Measurements from ENCODE around the gene SPTB. TPM values are rescaled to one million over a fixed set of nuclear protein-coding genes. Genes with fewer than 3 reads are reported as not detected.
A peak's percentile ranks its signal among the peaks of the same experiment; 100 is the strongest.

The SPTB gene
- total RNA-seq, 1 donor from 2014 or later, result not detected

- FAIRE-seq (no peak), DNase-seq (ENCODE audit: low read depth) (no peak)
- Histone ChIP-seq H3K36me3 (ENCODE audit: control insufficient read depth, insufficient read depth, low read length) (no peaks in the 10 kb centered on the region), H3K27me3 (ENCODE audit: control insufficient read depth, insufficient read depth, low read length) (peaks cover 12% of the 10 kb centered on the region), H3K4me3 (ENCODE audit: low read depth, low read length) (no peak overlapping the region)
- TF ChIP-seq, protein P1, sequence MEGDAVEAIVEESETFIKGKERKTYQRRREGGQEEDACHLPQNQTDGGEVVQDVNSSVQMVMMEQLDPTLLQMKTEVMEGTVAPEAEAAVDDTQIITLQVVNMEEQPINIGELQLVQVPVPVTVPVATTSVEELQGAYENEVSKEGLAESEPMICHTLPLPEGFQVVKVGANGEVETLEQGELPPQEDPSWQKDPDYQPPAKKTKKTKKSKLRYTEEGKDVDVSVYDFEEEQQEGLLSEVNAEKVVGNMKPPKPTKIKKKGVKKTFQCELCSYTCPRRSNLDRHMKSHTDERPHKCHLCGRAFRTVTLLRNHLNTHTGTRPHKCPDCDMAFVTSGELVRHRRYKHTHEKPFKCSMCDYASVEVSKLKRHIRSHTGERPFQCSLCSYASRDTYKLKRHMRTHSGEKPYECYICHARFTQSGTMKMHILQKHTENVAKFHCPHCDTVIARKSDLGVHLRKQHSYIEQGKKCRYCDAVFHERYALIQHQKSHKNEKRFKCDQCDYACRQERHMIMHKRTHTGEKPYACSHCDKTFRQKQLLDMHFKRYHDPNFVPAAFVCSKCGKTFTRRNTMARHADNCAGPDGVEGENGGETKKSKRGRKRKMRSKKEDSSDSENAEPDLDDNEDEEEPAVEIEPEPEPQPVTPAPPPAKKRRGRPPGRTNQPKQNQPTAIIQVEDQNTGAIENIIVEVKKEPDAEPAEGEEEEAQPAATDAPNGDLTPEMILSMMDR (IDR thresholded peaks at IDR 0.05; ENCODE audit: insufficient read depth, low read length, severe bottlenecking), result no peak
Measured at GRCh38 chr14:64825006-64825405, 54.7 kb downstream of the SPTB start.

GRCh38 chr14:64824471-64824870, 55.2 kb downstream of the SPTB start:
- DNase-seq (ENCODE audit: low read depth) (no peak), FAIRE-seq (no peak)
- TF ChIP-seq, protein P1 (IDR thresholded peaks at IDR 0.05; ENCODE audit: insufficient read depth, low read length, severe bottlenecking), result no peak
- peaks cover 11% of the 10 kb centered on the region for H3K27me3 ChIP-seq (ENCODE audit: control insufficient read depth, insufficient read depth, low read length)
- H3K4me3 ChIP-seq (ENCODE audit: low read depth, low read length), result no peak overlapping the region
- H3K36me3 ChIP-seq (ENCODE audit: control insufficient read depth, insufficient read depth, low read length), result no peaks in the 10 kb centered on the region

GRCh38 chr14:64823305-64823861, 56.3 kb downstream of the SPTB start:
- FAIRE-seq (no peak), DNase-seq (ENCODE audit: low read depth) (peak; percentile 43)
- Histone ChIP-seq H3K27me3 (ENCODE audit: control insufficient read depth, insufficient read depth, low read length) (peaks cover 14% of the 10 kb centered on the region), H3K4me3 (ENCODE audit: low read depth, low read length) (no peak overlapping the region), H3K36me3 (ENCODE audit: control insufficient read depth, insufficient read depth, low read length) (no peaks in the 10 kb centered on the region)
- TF ChIP-seq, protein P1 (IDR thresholded peaks at IDR 0.05; ENCODE audit: insufficient read depth, low read length, severe bottlenecking), result peak; percentile 86

DNA sequence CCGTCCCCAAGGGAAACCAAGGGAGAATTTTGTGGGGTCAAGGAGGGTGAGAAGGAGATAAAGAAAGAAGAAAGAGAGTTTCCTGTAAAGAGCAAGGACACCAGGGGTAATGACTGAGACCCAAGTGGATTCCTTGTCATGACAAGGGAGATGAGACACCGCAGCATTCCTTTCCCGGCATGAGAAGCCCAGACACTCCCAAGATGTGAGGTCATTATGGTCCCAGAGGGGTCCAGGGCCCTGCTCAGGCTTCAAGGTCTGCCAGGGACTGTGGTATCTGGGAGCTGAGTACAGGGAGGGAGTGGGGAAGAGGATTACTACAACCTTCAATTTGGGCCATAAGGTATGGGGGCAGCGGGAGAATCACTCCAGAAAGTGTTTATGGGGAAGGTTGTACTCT, 58.1 kb downstream of the SPTB start:
- Histone ChIP-seq H3K4me3 (ENCODE audit: low read depth, low read length) (no peak overlapping the region), H3K36me3 (ENCODE audit: control insufficient read depth, insufficient read depth, low read length) (no peaks in the 10 kb centered on the region), H3K27me3 (ENCODE audit: control insufficient read depth, insufficient read depth, low read length) (peaks cover 19% of the 10 kb centered on the region)
- FAIRE-seq (no peak), DNase-seq (ENCODE audit: low read depth) (no peak)
- TF ChIP-seq, protein P1 (IDR thresholded peaks at IDR 0.05; ENCODE audit: insufficient read depth, low read length, severe bottlenecking), result no peak

GRCh38 chr14:64818151-64818550, 61.6 kb downstream of the SPTB start:
- no peak overlapping the region for H3K4me3 ChIP-seq (ENCODE audit: low read depth, low read length)
- no peaks in the 10 kb centered on the region for H3K36me3 ChIP-seq (ENCODE audit: control insufficient read depth, insufficient read depth, low read length)
- DNase-seq (ENCODE audit: low read depth) (no peak), FAIRE-seq (no peak)
- H3K27me3 ChIP-seq (ENCODE audit: control insufficient read depth, insufficient read depth, low read length), result peaks cover 15% of the 10 kb centered on the region
- TF ChIP-seq, protein P1 (IDR thresholded peaks at IDR 0.05; ENCODE audit: insufficient read depth, low read length, severe bottlenecking), result no peak

DNA sequence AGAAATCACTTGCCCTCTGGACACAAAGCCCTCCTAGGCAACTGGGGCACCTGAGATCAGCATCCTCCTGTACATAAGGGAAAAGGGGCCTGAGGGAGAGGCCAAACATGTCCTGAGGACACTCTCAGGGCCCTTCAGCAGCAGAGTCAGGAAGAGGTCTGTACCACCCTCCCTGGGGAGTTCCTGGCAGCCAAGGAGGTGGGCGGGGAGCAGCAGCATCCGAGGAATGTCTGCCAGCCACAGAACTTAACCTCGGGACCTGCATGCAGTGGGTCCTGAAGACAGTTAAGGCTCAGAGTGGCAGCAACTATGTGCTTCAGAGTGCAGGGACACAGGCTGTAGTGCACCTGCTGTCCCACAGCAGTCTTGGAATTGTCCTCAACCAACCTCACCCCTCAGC, 62.1 kb downstream of the SPTB start:
- Histone ChIP-seq H3K27me3 (ENCODE audit: control insufficient read depth, insufficient read depth, low read length) (peaks cover 15% of the 10 kb centered on the region), H3K36me3 (ENCODE audit: control insufficient read depth, insufficient read depth, low read length) (no peaks in the 10 kb centered on the region), H3K4me3 (ENCODE audit: low read depth, low read length) (no peak overlapping the region)
- no peak for DNase-seq (ENCODE audit: low read depth)
- FAIRE-seq, result no peak
- TF ChIP-seq, protein P1 (IDR thresholded peaks at IDR 0.05; ENCODE audit: insufficient read depth, low read length, severe bottlenecking), result no peak

All from bronchial epithelial cell (primary cell).